Retinal pigment epithelial cell (primary cell): ENCODE measurements around the gene POLR2J.

Experiments
- DNase-seq: peaks from one replicate; pipeline ENCODE4 v3.0.0-alpha.2; 2010; ENCODE audit warnings: low read depth
- H3K4me3 ChIP-seq: 2 replicates; pipeline ENCODE4 v1.5.1; 2011; ENCODE audit warnings: mild to moderate bottlenecking, low read length, control low read depth, moderate library complexity
- TF ChIP-seq, protein P1 (sequence below): conservative IDR thresholded peaks from 2 replicates; pipeline ENCODE4 v1.5.1; 2011; ENCODE audit warnings: low read depth, low read length, control low read depth, inconsistent platforms

POLR2J gene

DNA sequence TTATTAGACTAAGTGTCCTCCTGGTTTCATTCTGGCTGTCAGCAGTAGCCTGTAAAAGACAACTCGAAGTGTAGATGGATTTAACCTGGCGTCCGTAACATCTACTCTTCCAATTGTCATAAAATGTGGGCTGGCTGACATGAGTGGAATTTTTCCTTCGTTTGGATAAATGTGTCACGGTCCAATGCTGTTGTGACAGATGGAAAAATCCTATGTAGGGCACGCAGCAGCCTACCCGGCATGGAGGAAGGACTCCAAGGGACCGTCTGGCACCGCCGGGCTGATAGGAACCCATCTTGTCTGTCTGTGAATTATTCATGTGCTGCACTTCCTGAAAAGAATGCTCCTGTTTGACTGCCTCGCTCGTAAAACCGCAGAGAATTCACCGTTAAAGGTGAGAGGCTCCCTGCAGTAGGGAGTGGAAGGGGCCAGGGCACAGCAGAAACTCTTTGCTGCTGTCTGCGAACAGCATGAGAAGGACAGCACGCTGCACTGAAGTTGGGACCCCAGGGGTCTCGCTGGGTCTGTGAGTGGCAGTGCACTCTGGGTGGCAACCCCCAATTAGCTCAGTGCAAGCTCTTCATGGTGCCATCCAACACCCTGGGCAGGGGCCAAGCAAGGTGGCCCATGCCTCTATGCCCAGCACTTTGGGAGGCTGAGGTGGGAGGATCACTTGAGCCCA is 47.0 kb downstream of the POLR2J start:
- TF ChIP-seq, protein P1, sequence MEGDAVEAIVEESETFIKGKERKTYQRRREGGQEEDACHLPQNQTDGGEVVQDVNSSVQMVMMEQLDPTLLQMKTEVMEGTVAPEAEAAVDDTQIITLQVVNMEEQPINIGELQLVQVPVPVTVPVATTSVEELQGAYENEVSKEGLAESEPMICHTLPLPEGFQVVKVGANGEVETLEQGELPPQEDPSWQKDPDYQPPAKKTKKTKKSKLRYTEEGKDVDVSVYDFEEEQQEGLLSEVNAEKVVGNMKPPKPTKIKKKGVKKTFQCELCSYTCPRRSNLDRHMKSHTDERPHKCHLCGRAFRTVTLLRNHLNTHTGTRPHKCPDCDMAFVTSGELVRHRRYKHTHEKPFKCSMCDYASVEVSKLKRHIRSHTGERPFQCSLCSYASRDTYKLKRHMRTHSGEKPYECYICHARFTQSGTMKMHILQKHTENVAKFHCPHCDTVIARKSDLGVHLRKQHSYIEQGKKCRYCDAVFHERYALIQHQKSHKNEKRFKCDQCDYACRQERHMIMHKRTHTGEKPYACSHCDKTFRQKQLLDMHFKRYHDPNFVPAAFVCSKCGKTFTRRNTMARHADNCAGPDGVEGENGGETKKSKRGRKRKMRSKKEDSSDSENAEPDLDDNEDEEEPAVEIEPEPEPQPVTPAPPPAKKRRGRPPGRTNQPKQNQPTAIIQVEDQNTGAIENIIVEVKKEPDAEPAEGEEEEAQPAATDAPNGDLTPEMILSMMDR, result no peak
- H3K4me3 ChIP-seq, result no peak overlapping the region
- DNase-seq, result no peak

DNA sequence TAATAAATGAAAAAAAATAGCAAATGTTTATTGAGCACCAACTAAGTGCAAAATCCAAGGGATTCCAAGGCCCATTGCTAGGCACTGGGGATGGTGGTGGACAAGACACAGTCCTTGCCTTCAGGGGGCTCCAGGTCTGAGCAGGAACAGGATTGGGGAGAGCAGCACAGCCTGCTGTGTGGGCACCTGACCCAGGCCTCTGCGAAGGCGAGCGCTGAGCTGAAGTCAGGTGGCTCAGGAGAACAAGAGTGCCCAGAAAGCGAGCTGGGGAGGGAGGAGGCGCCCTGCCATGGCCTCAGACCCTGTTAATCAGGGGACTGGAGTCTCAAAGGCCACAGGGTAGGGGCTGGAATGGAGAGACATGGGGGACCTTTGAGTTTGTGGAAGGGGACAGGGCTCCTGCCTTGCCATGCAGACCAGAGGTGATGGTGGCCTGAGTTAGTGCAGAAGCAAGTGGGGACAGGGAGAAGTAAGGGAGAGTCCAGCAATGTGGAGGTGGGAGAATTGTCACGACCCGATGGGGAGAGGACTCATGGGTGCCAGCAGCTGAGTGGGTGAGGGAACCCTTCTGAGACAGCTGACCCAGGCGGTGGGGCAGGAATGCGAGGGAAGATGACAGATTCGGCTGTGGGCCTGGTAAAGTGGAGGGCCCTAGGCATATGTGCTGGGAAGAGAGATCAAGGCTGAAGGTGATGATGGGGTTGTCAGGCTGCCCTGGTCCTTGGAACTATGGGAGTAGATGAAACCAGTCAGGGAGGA is 49.4 kb downstream of the POLR2J start:
- no peak for DNase-seq
- TF ChIP-seq, protein P1, result no peak
- H3K4me3 ChIP-seq, result no peak overlapping the region

DNA sequence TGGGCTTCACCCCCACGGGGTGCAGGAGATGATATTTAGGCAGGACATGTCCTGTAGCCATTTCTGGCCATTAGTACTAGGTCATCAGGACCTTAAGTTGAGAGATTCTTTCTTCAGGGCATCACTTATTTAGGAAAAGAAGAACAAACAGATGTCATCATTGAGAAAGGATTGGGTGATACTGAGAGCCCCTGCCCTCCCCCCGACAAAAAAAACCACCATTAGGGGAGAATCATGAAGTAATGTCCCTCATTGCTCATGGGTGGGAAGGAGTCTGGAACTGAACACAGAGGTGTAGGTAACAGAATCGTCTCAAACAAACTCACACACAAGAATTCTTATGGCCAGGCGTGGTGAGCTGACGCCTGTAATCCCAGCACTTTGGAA is 51.7 kb downstream of the POLR2J start:
- TF ChIP-seq, protein P1, result no peak
- DNase-seq, result no peak
- no peak overlapping the region for H3K4me3 ChIP-seq

DNA sequence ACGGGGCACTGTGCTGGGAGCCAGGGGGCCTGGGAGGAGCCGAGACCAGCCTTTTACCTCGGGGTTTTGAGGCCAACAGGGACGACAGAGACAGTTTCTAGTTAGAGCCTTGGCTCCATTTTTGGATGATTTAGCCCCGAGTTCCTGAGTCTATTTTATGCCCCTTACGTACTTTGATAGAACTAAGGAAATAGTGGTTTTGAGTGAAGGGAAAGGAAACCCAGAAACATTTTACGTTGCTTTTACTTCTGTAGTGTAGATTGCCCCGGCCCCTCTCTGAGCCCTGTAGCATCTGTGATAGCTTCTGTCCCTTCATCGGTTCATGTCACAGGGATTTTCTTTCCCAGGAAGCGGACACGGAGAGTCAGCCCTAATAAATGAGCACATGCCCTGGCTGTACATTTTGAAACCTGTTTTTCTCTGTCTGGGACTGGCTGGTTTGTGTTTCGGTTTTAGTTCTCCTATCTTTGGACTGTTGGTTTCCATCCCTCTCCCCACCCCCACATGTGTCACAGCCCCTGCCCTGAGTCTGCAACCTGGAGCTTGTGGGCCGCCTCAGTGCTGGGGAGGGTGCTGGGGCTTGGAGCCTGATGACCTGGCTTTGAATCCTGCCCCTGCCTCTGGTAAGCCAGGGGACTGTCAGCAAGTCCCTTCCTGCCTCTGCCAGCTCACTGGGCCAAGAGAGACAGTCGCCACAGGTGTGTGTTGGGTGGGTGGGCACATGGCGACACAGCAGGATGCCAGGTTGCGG is 52.3 kb downstream of the POLR2J start:
- TF ChIP-seq, protein P1, result no peak
- no peak overlapping the region for H3K4me3 ChIP-seq
- DNase-seq, result no peak

DNA sequence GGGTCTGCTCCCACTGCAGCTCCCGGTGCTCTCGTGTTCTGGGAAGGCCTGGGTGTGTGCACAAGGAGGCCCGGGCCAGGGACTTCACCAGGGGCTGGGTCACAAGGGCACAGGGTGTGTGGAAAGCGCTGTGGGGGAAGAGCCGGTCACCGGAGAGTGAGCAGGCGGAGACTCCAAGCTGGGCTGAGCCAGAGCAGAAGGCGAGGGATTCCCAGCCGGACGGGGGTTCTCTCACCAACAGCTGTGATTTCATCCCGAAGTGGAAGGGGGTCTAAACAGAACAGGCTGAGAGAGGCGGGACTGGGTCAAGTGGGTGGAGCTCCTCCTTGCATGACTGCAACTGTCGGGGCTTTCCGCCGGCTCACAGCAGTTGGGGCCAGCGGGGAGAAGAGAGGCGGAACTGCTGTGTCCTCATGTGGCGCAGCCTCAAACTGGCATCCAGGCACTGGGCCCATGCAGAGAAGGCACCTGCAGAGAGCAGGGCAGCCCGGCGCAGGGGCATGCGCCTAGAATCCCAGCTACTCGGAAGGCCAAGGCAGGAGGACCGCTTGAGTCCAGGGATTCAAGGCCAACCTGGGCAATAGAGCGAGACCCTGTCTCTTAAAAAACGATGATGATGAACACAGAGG is 53.0 kb downstream of the POLR2J start:
- no peak overlapping the region for H3K4me3 ChIP-seq
- no peak for DNase-seq
- TF ChIP-seq, protein P1, result no peak

DNA sequence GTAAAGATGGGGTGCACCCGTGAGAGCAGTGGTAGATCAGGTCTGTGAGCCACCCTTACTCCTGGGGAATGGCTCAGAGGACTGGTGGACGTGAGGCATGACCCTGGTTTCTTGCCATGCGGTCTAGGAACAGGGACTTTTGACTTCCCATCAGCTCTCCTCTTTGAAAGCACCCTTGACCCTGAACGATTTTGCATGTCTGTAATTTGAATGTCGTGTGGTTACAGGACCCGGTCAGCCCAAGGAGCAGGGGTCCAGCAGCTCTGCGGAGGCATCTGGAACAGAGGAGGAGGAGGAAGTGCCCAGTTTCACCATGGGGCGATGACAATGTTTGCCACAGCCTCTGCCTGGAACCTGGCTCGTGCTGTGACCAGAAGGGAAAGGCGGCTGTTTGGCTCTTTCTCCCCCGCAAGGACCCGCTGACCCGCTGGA is 53.9 kb downstream of the POLR2J start:
- no peak for DNase-seq
- TF ChIP-seq, protein P1, result no peak
- H3K4me3 ChIP-seq, result no peak overlapping the region
